ENCODE results near the gene EXOC8. TPM values are rescaled to one million over a fixed set of nuclear protein-coding genes. Genes with fewer than 3 reads are reported as not detected.
A peak's percentile ranks its signal among the peaks of the same experiment; 100 is the strongest.
"Not testable (repeated sequence)": the region's sequence is repeated elsewhere in the genome, so short reads cannot be mapped to it uniquely, and the experiment has no call there.

The EXOC8 gene
- total RNA-seq, 2 donors from 2014 or later = 15.5 to 18.2 TPM

DNA sequence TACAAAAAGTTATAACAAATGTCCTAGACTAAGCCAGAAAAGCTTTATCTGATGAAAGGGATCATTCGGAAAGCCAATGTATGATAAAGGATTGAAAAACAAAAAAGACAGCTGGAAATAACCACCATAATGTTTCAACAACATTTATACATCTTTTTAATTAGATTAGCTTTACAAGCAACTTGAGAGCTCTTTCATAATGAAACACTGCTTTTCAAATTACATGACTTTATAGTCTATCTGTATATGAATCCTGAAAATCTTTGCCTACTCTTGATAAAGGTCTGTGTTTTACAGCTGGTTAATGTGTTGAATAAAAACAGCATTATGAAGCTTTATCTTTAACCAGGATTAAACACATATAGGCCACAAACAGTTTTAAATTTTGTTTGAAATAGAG, 26.0 kb upstream of the EXOC8 start:
- no peak overlapping the region for H3K27ac Mint-ChIP-seq
- H3K9me3 Mint-ChIP-seq = no peaks in the 10 kb centered on the region
- ATAC-seq (replicated peaks) = no peak
- no peaks in the 10 kb centered on the region for H3K27me3 Mint-ChIP-seq
- H3K36me3 Mint-ChIP-seq (ENCODE audit: low read depth) = peaks cover 80% of the 10 kb centered on the region
- H3K4me3 Mint-ChIP-seq = no peak overlapping the region
- no peaks in the 10 kb centered on the region for H3K4me1 Mint-ChIP-seq

DNA sequence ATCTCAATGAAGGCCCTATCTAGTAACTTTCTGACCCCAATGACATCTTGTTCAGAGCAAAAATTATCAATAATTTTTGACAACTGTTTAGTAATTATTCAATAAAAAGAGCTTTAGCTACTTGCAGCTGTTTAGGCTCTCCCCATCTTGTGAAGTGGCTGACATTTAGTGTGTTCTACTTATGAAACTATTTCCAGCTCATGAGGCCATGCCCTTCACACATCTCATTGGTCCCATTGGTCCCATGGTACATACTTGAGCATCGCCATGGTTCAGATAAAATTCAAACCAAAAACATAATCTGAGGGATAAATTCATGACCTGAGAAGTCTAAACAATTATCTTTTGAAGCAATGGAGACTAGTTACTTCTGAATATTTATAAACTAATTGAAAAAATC, 24.7 kb upstream of the EXOC8 start:
- Mint-ChIP-seq H3K4me3 (no peak overlapping the region), H3K36me3 (ENCODE audit: low read depth) (peaks cover 67% of the 10 kb centered on the region), H3K4me1 (peaks cover 7% of the 10 kb centered on the region), H3K27me3 (no peaks in the 10 kb centered on the region), H3K9me3 (no peaks in the 10 kb centered on the region), H3K27ac (no peak overlapping the region)
- ATAC-seq (replicated peaks) = no peak

DNA sequence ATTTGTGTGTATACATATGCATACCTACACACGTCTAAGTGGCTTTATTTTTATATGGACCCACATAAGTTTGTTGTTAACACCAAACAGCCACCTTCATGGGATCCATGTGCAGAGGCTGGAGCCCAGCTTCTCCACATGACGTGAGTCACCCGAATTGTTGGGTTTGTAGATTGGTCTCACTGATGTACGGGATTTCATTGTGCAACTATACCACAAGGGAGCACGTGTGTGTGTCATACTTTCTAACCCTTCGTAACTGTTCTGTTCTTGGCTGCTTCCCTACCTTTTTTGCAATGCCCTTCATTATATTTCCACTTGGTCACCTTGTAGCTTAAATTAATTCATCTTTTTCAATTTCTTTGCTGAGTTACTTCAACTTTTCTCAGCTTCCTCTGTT, 21.5 kb upstream of the EXOC8 start:
- Mint-ChIP-seq H3K9me3 (no peaks in the 10 kb centered on the region), H3K4me1 (peaks cover 7% of the 10 kb centered on the region), H3K4me3 (no peak overlapping the region), H3K27ac (no peak overlapping the region), H3K27me3 (no peaks in the 10 kb centered on the region), H3K36me3 (ENCODE audit: low read depth) (peaks cover 42% of the 10 kb centered on the region)
- peak; percentile 45 for ATAC-seq (replicated peaks)

DNA sequence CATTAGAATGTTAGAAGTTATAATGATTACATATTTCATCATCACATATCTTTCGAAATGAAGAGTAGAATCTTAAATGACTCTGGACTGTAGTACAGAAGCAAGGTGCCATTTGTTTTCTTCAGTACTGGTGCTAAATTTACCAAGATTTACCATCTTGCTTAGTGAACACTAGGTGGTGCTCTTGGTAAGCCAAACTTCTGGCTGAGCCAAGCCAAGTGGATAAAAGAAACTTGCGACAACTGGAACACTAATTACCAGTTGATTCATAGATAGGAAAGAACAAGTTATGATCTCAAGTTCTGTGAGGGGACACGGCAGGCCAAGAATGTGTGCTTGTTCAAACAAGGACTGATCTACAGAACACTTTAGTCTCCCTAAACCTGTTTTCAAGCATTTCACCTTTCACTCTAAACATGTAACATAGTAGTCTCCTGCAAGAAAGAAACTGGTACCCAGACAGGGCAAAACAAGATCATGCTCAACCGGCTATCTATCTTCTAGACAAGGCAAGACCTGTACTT, 20.2 kb upstream of the EXOC8 start:
- H3K9me3 Mint-ChIP-seq = no peaks in the 10 kb centered on the region
- H3K27ac Mint-ChIP-seq = no peak overlapping the region
- H3K4me3 Mint-ChIP-seq = no peak overlapping the region
- peak; percentile 85 for ATAC-seq (replicated peaks)
- no peaks in the 10 kb centered on the region for H3K27me3 Mint-ChIP-seq
- H3K36me3 Mint-ChIP-seq (ENCODE audit: low read depth) = peaks cover 38% of the 10 kb centered on the region
- H3K4me1 Mint-ChIP-seq = peaks cover 7% of the 10 kb centered on the region

DNA sequence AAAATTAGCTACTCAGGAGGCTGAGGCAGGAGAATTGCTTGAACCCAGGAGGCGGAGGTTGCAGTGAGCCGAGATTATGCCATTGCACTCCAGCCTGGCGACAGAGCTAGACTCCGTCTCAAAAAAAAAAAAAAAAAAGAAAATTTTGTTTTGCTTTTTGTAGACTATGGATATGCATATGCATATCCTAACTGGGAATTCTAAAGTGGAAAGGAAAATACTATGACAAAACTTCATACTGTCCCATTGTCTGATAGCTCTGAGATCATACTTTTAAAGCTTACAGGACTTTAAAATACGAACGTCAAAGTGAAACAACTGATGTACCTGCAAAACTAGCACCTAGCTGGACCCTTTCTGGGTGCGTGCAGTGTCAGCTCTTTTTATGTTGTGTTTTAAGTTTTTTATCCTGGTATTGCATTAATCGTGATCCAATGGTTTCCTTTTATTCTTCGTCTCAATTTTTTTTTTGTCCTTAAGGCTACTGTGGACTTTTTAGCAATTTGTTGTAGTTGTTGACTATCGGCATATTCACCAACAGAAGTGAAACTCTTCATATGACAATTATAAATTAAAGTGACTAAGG, 19.6 kb upstream of the EXOC8 start:
- Mint-ChIP-seq H3K4me1 (peaks cover 7% of the 10 kb centered on the region), H3K27ac (no peak overlapping the region), H3K9me3 (no peaks in the 10 kb centered on the region), H3K4me3 (no peak overlapping the region), H3K27me3 (no peaks in the 10 kb centered on the region), H3K36me3 (ENCODE audit: low read depth) (peaks cover 39% of the 10 kb centered on the region)
- ATAC-seq (replicated peaks) = no peak

DNA sequence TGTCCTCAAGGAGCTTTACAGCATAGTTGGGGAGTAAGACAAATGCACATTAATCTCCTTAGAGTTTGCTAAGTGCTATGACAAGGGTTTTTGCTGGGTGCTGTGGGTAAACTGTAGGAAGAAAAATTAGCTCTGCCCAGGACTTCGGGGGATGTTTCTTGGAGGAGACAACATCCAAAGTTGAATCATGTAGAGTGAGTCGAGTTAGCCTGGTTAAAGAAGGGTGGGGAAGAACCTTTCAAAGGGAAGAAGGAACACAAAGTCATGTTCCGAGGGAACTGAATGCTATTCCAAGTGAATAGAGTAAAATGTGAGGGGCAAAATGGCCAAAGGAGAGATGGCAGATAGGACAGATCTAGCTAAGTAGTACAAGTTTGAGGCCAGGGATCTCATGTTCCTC, 17.5 kb upstream of the EXOC8 start:
- Mint-ChIP-seq H3K27ac (peak overlapping the region; percentile 75), H3K4me3 (no peak overlapping the region), H3K9me3 (no peaks in the 10 kb centered on the region), H3K4me1 (peaks cover 7% of the 10 kb centered on the region), H3K36me3 (ENCODE audit: low read depth) (peaks cover 45% of the 10 kb centered on the region), H3K27me3 (no peaks in the 10 kb centered on the region)
- no peak for ATAC-seq (replicated peaks)

DNA sequence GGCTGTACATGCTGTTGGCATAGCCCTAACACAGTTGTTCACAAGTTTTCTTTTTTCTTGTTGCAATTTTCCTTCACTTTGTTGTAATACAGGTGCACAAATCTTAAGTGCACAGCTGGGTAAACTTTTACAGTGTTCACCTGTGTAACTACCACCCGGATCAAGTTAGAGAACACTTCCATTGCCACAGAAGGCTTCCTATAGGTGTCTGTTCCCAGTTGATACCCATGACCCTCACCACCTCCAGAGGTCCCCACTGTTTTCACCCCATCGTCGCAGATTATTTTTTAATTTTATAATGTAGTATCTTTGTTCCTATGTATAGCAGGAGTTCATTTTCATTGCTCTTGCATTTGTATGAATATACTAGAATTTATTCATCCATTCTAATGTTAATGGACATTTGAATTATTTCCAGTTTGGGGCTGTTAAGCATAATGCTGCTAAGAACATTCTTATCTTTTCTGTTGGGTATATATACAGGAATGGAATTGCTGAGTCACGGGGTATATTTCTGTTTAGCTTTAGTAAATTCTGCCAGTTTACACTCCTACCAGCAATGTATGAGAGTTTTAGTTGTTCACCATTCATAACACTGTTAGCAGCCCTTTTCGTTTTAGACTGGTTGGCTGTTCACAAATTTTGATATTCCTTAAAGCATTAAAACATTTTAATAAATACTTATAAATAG, 16.8 kb upstream of the EXOC8 start:
- H3K27me3 Mint-ChIP-seq = no peaks in the 10 kb centered on the region
- ATAC-seq (replicated peaks) = no peak
- H3K27ac Mint-ChIP-seq = no peak overlapping the region

DNA sequence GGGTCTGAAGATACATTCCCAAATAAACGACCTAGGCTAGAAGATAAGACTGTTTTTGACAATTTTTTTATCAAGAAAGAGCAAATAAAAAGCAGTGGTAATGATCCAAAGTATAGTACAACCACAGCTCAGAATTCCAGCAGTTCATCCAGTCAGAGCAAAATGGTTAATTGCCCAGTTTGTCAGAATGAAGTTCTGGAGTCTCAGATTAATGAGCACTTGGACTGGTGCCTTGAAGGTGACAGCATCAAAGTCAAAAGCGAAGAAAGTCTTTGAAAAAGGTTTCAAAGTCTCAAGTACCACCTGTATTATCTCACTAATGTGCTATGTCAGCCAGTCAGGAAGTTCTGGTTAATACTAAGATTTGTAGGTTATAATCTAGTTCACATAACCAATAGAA, 15.4 kb upstream of the EXOC8 start:
- no peaks in the 10 kb centered on the region for H3K9me3 Mint-ChIP-seq
- no peak for ATAC-seq (replicated peaks)
- H3K27ac Mint-ChIP-seq = no peak overlapping the region
- H3K27me3 Mint-ChIP-seq = no peaks in the 10 kb centered on the region
- H3K4me3 Mint-ChIP-seq = no peak overlapping the region
- peaks cover 6% of the 10 kb centered on the region for H3K4me1 Mint-ChIP-seq
- peaks cover 59% of the 10 kb centered on the region for H3K36me3 Mint-ChIP-seq (ENCODE audit: low read depth)

More for the DNA sequence above, 16.8 kb upstream of the EXOC8 start:
- no peak overlapping the region for H3K4me3 Mint-ChIP-seq
- H3K36me3 Mint-ChIP-seq (ENCODE audit: low read depth) = peaks cover 46% of the 10 kb centered on the region
- peaks cover 7% of the 10 kb centered on the region for H3K4me1 Mint-ChIP-seq
- H3K9me3 Mint-ChIP-seq = no peaks in the 10 kb centered on the region

DNA sequence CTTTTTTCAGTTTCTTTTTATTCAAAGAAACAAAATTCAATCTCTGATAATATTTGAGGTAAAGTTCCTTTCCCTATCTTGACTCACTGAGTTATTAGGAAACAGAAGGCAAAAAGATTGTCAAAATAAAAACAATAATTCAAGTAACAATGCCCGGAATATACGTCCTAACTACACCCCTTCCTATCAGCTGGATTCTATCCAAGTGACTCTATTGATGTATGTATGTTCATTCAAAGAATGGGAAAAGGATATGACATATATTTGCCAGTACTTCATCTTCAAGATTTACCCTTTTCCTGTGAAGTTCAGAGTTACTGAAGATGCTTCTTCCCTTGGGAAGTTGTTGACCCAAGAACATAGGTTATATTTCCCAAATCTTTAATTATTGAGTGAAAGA, 14.2 kb upstream of the EXOC8 start:
- Mint-ChIP-seq H3K27me3 (no peaks in the 10 kb centered on the region), H3K4me1 (no peaks in the 10 kb centered on the region), H3K9me3 (no peaks in the 10 kb centered on the region), H3K36me3 (ENCODE audit: low read depth) (peaks cover 71% of the 10 kb centered on the region), H3K4me3 (no peak overlapping the region), H3K27ac (no peak overlapping the region)
- ATAC-seq (replicated peaks) = no peak

DNA sequence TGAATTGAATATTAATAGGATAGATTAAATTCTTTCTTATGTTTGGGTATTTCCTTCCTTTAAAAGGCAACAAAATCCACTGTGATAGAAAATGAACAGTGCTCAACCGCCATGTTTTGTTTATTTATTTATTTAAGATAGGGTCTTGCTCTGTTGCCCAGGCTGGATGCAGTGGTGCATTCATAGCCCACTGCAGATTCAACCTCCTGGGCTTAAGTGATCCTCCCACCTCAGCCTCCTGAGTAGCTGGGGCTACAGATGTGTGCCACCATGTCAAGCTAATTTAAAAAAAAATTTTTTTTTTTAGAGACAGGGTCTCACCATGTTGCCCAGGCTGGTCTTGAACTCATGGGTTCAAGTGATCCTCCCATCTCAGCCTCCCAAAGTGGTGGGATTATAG, 11.2 kb upstream of the EXOC8 start:
- peaks cover 91% of the 10 kb centered on the region for H3K36me3 Mint-ChIP-seq (ENCODE audit: low read depth)
- H3K9me3 Mint-ChIP-seq; H3K4me3 Mint-ChIP-seq; ATAC-seq (replicated peaks); H3K4me1 Mint-ChIP-seq; H3K27me3 Mint-ChIP-seq; H3K27ac Mint-ChIP-seq: not testable (repeated sequence)

DNA sequence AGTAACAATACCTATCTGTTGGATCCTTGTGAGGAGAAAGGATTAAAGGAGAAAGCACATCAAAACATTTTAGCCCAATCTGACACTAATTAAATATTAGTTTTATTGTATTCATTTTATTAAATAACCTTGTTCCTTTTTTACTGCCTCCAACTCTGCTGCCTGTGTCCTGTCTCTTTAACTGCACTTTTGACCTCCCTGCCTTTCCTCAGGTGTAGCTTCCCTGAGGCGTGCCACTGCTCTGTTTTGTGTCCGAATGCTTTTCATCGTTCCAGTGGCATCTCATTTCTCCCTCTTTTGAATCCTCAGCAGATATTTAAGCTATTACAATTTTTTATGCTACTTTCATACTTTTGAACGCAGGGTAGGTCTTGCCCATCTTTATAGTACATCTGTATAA, 10.8 kb upstream of the EXOC8 start:
- Mint-ChIP-seq H3K9me3 (no peaks in the 10 kb centered on the region), H3K27ac (no peak overlapping the region), H3K4me1 (no peaks in the 10 kb centered on the region), H3K27me3 (no peaks in the 10 kb centered on the region), H3K36me3 (ENCODE audit: low read depth) (peaks cover 93% of the 10 kb centered on the region), H3K4me3 (no peak overlapping the region)
- no peak for ATAC-seq (replicated peaks)

DNA sequence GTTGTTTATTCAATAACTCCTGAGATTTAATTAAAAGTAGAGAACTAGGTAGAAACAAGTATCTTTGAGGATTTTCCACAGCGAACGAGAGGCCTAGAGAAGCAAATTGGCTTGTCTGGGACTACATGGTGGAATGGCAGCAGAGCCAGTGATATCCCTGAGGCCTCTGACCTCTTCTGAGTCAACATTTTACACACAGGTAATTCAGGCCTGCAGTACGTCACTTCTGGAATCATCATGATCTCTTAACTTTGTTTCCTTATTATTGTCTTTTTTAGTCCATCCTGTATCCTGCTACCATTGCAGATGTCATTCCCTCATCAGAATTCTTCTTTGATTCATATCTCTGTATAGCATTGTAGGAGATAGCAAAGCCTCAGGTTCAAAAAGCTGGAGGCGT, 10.3 kb upstream of the EXOC8 start:
- ATAC-seq (replicated peaks) = no peak
- Mint-ChIP-seq H3K9me3 (no peaks in the 10 kb centered on the region), H3K27me3 (no peaks in the 10 kb centered on the region), H3K4me3 (no peak overlapping the region), H3K4me1 (no peaks in the 10 kb centered on the region), H3K27ac (no peak overlapping the region), H3K36me3 (ENCODE audit: low read depth) (peaks cover 93% of the 10 kb centered on the region)

DNA sequence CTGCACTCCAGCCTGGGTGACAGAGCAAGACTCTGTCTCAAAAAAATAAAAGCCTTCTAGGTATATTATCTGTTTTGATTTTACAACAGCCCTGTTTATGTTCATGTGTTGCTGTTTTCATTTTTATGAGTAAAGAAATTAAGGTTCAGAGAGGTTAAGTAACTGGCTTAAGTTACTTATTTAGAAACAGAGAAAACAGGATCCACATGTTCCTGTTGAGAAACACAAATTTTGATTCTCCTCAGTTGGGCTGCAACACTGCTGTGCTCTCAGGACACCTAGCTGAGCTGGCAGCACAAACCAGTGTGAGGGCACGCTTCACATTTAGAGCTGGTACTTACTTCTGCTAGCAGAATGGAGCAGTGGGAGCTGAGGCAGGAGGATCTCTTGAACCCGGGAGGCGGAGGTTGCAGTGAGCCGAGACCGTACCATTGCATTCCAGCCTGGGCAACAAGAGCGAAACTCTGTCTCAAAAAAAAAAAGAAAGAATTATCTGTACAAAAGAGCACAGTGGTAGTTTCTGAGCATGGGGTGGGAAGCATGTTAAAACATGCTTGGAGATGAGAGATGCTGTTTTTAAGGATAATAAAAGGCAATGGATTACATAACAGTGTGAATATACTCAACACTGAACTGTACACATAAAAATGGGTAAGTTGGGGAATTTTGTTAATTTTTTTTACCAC, 2.8 kb upstream of the EXOC8 start:
- peaks cover 22% of the 10 kb centered on the region for H3K4me1 Mint-ChIP-seq
- ATAC-seq (replicated peaks) = no peak
- H3K4me3 Mint-ChIP-seq = no peak overlapping the region
- no peaks in the 10 kb centered on the region for H3K27me3 Mint-ChIP-seq
- H3K36me3 Mint-ChIP-seq (ENCODE audit: low read depth) = peaks cover 71% of the 10 kb centered on the region
- H3K9me3 Mint-ChIP-seq = no peaks in the 10 kb centered on the region
- peak overlapping the region; percentile 50 for H3K27ac Mint-ChIP-seq

DNA sequence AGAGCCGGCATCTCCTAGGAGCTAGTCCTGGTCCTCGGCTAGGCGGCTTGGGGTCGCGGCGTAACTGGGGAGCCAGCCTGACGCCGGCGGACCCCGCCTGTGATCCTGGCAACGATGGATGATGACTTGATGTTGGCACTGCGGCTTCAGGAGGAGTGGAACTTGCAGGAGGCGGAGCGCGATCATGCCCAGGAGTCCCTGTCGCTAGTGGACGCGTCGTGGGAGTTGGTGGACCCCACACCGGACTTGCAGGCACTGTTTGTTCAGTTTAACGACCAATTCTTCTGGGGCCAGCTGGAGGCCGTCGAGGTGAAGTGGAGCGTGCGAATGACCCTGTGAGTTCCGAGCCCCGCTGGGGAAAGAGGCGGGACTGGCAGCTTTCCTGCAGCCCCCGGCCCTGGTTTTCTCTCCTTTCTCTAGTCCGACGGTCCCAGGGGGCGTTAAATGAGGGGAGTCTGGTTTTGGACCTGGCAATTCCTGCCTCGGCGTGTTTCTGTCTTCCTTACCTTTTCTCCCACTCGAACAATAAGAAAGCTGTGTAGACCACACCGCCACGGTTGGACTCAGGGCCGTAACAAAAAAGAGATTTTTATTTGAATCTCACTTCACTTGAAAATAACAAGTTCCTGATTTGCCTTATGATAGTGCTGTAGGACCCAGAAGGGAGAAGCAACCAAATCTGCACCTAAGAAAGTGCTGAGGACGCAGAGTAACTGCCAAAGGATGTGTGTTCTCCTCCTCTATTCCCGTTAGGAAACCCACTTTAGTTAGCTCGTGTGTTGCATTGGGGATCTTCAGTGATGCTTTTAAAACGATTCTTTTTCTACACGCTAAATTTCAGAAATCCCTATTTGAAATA, 847 bp upstream of the EXOC8 start, which contains the start of gene SPRTN:
Gene SPRTN, plus strand, starts transcription at position 24 of the 859 bp plus-strand sequence. Its CDS starts 91 bp downstream, at position 115.
- Mint-ChIP-seq H3K27ac (peak within 1 kb of the TSS; percentile 98), H3K27me3 (no peaks in the 10 kb centered on the region), H3K36me3 (ENCODE audit: low read depth) (peaks cover 74% of the 10 kb centered on the region), H3K4me3 (peak within 1 kb of the TSS; percentile 98), H3K9me3 (no peaks in the 10 kb centered on the region), H3K4me1 (peaks cover 29% of the 10 kb centered on the region)
- ATAC-seq (replicated peaks) = peak; percentile 82
